Uterus (tissue), 4 donors: ENCODE data around the gene KLHDC4. TPM values are rescaled to one million over a fixed set of nuclear protein-coding genes. Genes with fewer than 3 reads are reported as not detected.

ENCODE experiments used
- DNase-seq, 2 donors: peaks; one replicate each; pipeline ENCODE4 v3.0.0-alpha.2; 2019 to 2020
- H3K27ac ChIP-seq, 2 donors: fragments of 200-600 bp; sonication (generic); 1 replicate in 1 of 2; 2 replicates in 1 of 2; pipeline ENCODE4 v1.5.1; 2016 to 2018
- H3K27me3 ChIP-seq, 2 donors: fragments of 200-600 bp; sonication (generic); one replicate each; pipeline ENCODE4 v1.5.1; 2018 to 2019; ENCODE audit warnings: control low read depth in 1 of 2
- H3K36me3 ChIP-seq, 2 donors: fragments of 200-600 bp; sonication (generic); one replicate each; pipeline ENCODE4 v1.5.1; 2019; ENCODE audit warnings: control low read depth in 1 of 2
- H3K4me1 ChIP-seq, 2 donors: fragments of 200-600 bp; sonication (generic); one replicate each; pipeline ENCODE4 v1.5.1; 2018 to 2019; ENCODE audit warnings: control low read depth in 1 of 2
- H3K4me3 ChIP-seq, 2 donors: fragments of 200-600 bp; sonication (generic); 1 replicate in 1 of 2; 2 replicates in 1 of 2; pipeline ENCODE4 v1.5.1; 2018 to 2019; ENCODE audit warnings: mild to moderate bottlenecking in 1 of 2
- H3K9me3 ChIP-seq, 2 donors: fragments of 200-600 bp; sonication (generic); one replicate each; pipeline ENCODE4 v1.5.1; 2019; ENCODE audit warnings: control low read depth in 1 of 2
- CTCF ChIP-seq, 4 experiments: fragments of 200-600 bp in 2 of 4; fragments of 450-650 bp in 2 of 4; sonication (generic) in 2 of 4; IDR thresholded peaks; one replicate each; pipeline ENCODE4 v1.5.1; 2016 to 2019; ENCODE audit warnings: antibody characterized with exemption in 4 of 4, mild to moderate bottlenecking in 2 of 4, moderate library complexity in 1 of 4
- POLR2A ChIP-seq, 2 donors: fragments of 450-650 bp; IDR thresholded peaks; one replicate each; pipeline ENCODE4 v1.6.1; 2016; ENCODE audit warnings: antibody characterized with exemption in 2 of 2, mild to moderate bottlenecking in 1 of 2, moderate library complexity in 1 of 2
- intact Hi-C: fragments of 100-400 bp; cut with DNase I; formaldehyde crosslinking; loops from one replicate; pipeline ENCODE4 v1.15.1; 2023; ENCODE audit warnings: low total_unique reads
- total RNA-seq, 4 donors: library from RNA; depleted of rRNA in 3 of 4; stranded (reverse); fragments of >200 nt in 3 of 4; gene quantifications; one replicate each; pipeline versions ENCODE4 v1.1.0 to v1.2.4, GENCODE V29; 2014 to 2023
- donor health status: DM: yes; HTN: yes; CAD: no.

KLHDC4 gene
- total RNA-seq, 4 donors from 2014 or later, result 25.1 to 49.2 (median 36.4) TPM

- no peak overlapping the region for H3K27ac ChIP-seq
- no peaks in the 10 kb centered on the region for H3K9me3 ChIP-seq
- no peaks in the 10 kb centered on the region for H3K36me3 ChIP-seq
- intact Hi-C loops, result no loop called here
- DNase-seq, result no peak
- H3K4me1 ChIP-seq, result no peaks in the 10 kb centered on the region
- no peaks in the 10 kb centered on the region for H3K27me3 ChIP-seq
- H3K4me3 ChIP-seq, result no peak overlapping the region
- TF ChIP-seq CTCF (IDR thresholded peaks at IDR 0.05) (no peak), POLR2A (IDR thresholded peaks at IDR 0.05) (no peak)
Observed at GRCh38 chr16:87692756-87693155, 73.0 kb downstream of the KLHDC4 start.

- H3K9me3 ChIP-seq, result no peaks in the 10 kb centered on the region
- no peaks in the 10 kb centered on the region for H3K27me3 ChIP-seq
- intact Hi-C loops, result no loop called here
- H3K27ac ChIP-seq, result no peak overlapping the region
- no peak overlapping the region for H3K4me3 ChIP-seq
- DNase-seq, result no peak
- H3K36me3 ChIP-seq, result no peaks in the 10 kb centered on the region
- H3K4me1 ChIP-seq, result no peaks in the 10 kb centered on the region
- TF ChIP-seq POLR2A (IDR thresholded peaks at IDR 0.05), result no peak
- no peak for TF ChIP-seq CTCF (IDR thresholded peaks at IDR 0.05)
Observed at GRCh38 chr16:87692176-87692575, 73.6 kb downstream of the KLHDC4 start.

- no peak overlapping the region for H3K4me3 ChIP-seq
- no peak overlapping the region for H3K27ac ChIP-seq
- TF ChIP-seq CTCF (IDR thresholded peaks at IDR 0.05), result no peak
- no peak for TF ChIP-seq POLR2A (IDR thresholded peaks at IDR 0.05)
- H3K27me3 ChIP-seq, result no peaks in the 10 kb centered on the region
- H3K9me3 ChIP-seq, result no peaks in the 10 kb centered on the region
- H3K4me1 ChIP-seq, result no peaks in the 10 kb centered on the region
- intact Hi-C loops, result no loop called here
- H3K36me3 ChIP-seq, result no peaks in the 10 kb centered on the region
- DNase-seq, result no peak
Observed at GRCh38 chr16:87691686-87692079, 74.1 kb downstream of the KLHDC4 start.

- Histone ChIP-seq H3K9me3 (no peaks in the 10 kb centered on the region), H3K36me3 (no peaks in the 10 kb centered on the region), H3K4me3 (no peak overlapping the region), H3K4me1 (no peaks in the 10 kb centered on the region), H3K27me3 (no peaks in the 10 kb centered on the region), H3K27ac (no peak overlapping the region)
- intact Hi-C loops, result no loop called here
- DNase-seq, result no peak
- no peak for TF ChIP-seq POLR2A (IDR thresholded peaks at IDR 0.05)
- TF ChIP-seq CTCF (IDR thresholded peaks at IDR 0.05), result no peak
Observed at GRCh38 chr16:87690911-87691685, 74.7 kb downstream of the KLHDC4 start.

- no peak overlapping the region for H3K4me3 ChIP-seq
- H3K9me3 ChIP-seq, result no peaks in the 10 kb centered on the region
- intact Hi-C loops, result no loop called here
- TF ChIP-seq POLR2A (IDR thresholded peaks at IDR 0.05) (no peak), CTCF (IDR thresholded peaks at IDR 0.05) (no peak)
- H3K36me3 ChIP-seq, result no peaks in the 10 kb centered on the region
- no peaks in the 10 kb centered on the region for H3K4me1 ChIP-seq
- H3K27ac ChIP-seq, result no peak overlapping the region
- DNase-seq, result no peak
- no peaks in the 10 kb centered on the region for H3K27me3 ChIP-seq
Observed at GRCh38 chr16:87689956-87690465, 75.8 kb downstream of the KLHDC4 start.
